Ovary (tissue), 9 donors: ENCODE measurements around the gene LRRC51. TPM values are rescaled to one million over a fixed set of nuclear protein-coding genes. Genes with fewer than 3 reads are reported as not detected.

Experiments used
- DNase-seq, 5 donors: peaks; one replicate each; pipeline ENCODE4 v3.0.0-alpha.2; 2019 to 2020
- H3K27ac ChIP-seq, 2 donors: fragments of 200-600 bp; one replicate each; pipeline versions ENCODE4 v1.5.1 to v1.8.0; 2019 to 2022
- H3K27me3 ChIP-seq: fragments of 200-600 bp; one replicate; pipeline ENCODE4 v1.8.0; 2022
- H3K36me3 ChIP-seq: fragments of 200-600 bp; sonication (generic); one replicate; pipeline ENCODE4 v1.5.1; 2019
- H3K4me1 ChIP-seq: one replicate; pipeline ENCODE4 v1.8.1; 2013; ENCODE audit warnings: mild to moderate bottlenecking, moderate library complexity; ENCODE audit not compliant: insufficient read depth
- H3K4me3 ChIP-seq: fragments of 200-600 bp; sonication (generic); one replicate; pipeline ENCODE4 v1.5.1; 2017
- H3K9me3 ChIP-seq, 2 donors: fragments of 200-600 bp in 1 of 2; sonication (generic) in 1 of 2; one replicate each; pipeline versions ENCODE4 v1.5.1 to v1.8.1; 2013 to 2019; ENCODE audit warnings: mild to moderate bottlenecking in 1 of 2, moderate library complexity in 1 of 2
- EP300 ChIP-seq: sonication (generic); formaldehyde crosslinking; IDR thresholded peaks from one replicate; pipeline ENCODE4 v1.6.1; 2017; ENCODE audit warnings: antibody characterized with exemption
- POLR2A ChIP-seq: fragments of 450-650 bp; IDR thresholded peaks from one replicate; pipeline ENCODE4 v1.6.1; 2017; ENCODE audit warnings: antibody characterized with exemption, mild to moderate bottlenecking, moderate library complexity
- WGBS, 3 donors: extraction: QIAGEN DNeasy Blood & Tissue Kit in 1 of 3; methylation state at CpG; one replicate each; pipeline versions ENCODE4 v1.1.5 to v1.1.7; 2013 to 2017; 5-methylcytosine and 5-hydroxymethylcytosine counted together
- intact Hi-C, 4 donors: fragments of 100-400 bp; cut with DNase I; formaldehyde crosslinking; loops; one replicate each; pipeline versions ENCODE4 v1.11.0 to v1.15.1; 2022 to 2023
- polyA plus RNA-seq, 2 donors: library from polyadenylated mRNA; stranded (reverse); fragments of 200-250 nt in 1 of 2; fragments of 350-450 nt in 1 of 2; fragmentation: Illumina TruSeq in 1 of 2; extraction: RNeasy Lipid Tissue Mini Kit (QIAGEN cat#74804) in 1 of 2; gene quantifications; one replicate each; pipeline ENCODE4 v1.2.3, GENCODE V29; 2013 to 2014
- total RNA-seq, 7 donors: library from RNA; depleted of rRNA in 2 of 7; stranded (reverse); fragments of >200 nt in 2 of 7; fragmentation: NEBNext Ultra II Directional in 3 of 7; extraction: Animal tissue kit (Norgen Biotek cat#: 25700) in 3 of 7; gene quantifications; one replicate each; pipeline versions ENCODE4 v1.1.0 to v1.2.4, GENCODE V29; 2016 to 2023
- TF ChIP-seq, protein P1 (sequence below), 3 donors: fragments of 450-650 bp in 2 of 3; fragments of 200-600 bp in 1 of 3; IDR thresholded peaks; one replicate each; pipeline versions ENCODE4 v1.5.1 to v1.8.0; 2016 to 2022; ENCODE audit warnings: antibody characterized with exemption in 3 of 3, mild to moderate bottlenecking in 1 of 3
- donor health status: DM: no; HTN: no; CAD: no; lungs with moderate emphysema.
- donor health status: DM: no; HTN: no; CAD: no.
- donor health status: Bipolar disorder and iron deficiency.
- donor health status: DM: yes; HTN: yes; CAD: no.
- donor health status: DM: no; HTN: no; CAD: no.
- donor health status: DM: yes; HTN: yes; CAD: no.

LRRC51 gene
- total and polyA plus RNA-seq, 9 donors = 7.2 to 21.0 (median 9.6) TPM

DNA sequence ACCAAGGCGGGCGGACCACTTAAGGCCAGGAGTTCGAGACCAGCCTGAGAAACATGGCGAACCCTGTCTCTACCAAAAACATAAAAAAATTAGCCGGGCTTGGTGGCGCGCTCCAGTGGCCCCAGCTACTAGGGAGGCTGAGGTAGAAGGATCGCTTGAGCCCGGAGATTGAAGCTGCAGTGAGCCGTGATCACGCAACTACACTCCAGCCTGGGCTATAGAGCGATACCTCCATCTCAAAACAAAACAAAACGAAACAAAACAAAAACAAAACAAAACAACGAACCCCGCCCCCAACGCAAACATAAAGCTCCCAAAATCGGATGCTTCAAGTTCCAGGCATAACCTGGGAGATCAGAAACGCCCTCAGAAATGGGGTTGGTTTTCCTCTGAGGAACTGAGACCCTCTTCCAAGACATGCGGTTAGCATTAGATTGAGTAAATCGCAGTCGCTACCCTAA is 564 bp downstream of the LRRC51 start:
- intact Hi-C loops = loop anchor here in 1 of 4 donors (2.0 kb wide), 1 partner anchor 42 kb away; no protein-coding TSS in a partner anchor
- 49 to 66% (median 64%) methylated on average over 21 of the region's 21 CpGs for WGBS, 3 donors
- peak overlapping the region; percentile 51 for H3K4me3 ChIP-seq
- H3K36me3 ChIP-seq = no peaks in the 10 kb centered on the region
- peak overlapping the region; percentile 36 to 61 for H3K27ac ChIP-seq
- TF ChIP-seq, protein P1, sequence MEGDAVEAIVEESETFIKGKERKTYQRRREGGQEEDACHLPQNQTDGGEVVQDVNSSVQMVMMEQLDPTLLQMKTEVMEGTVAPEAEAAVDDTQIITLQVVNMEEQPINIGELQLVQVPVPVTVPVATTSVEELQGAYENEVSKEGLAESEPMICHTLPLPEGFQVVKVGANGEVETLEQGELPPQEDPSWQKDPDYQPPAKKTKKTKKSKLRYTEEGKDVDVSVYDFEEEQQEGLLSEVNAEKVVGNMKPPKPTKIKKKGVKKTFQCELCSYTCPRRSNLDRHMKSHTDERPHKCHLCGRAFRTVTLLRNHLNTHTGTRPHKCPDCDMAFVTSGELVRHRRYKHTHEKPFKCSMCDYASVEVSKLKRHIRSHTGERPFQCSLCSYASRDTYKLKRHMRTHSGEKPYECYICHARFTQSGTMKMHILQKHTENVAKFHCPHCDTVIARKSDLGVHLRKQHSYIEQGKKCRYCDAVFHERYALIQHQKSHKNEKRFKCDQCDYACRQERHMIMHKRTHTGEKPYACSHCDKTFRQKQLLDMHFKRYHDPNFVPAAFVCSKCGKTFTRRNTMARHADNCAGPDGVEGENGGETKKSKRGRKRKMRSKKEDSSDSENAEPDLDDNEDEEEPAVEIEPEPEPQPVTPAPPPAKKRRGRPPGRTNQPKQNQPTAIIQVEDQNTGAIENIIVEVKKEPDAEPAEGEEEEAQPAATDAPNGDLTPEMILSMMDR (IDR thresholded peaks at IDR 0.05) = no peak
- no peak for TF ChIP-seq POLR2A
- TF ChIP-seq EP300 = no peak
- no peak for DNase-seq
- H3K27me3 ChIP-seq = no peaks in the 10 kb centered on the region
- no peaks in the 10 kb centered on the region for H3K4me1 ChIP-seq
- no peaks in the 10 kb centered on the region for H3K9me3 ChIP-seq

DNA sequence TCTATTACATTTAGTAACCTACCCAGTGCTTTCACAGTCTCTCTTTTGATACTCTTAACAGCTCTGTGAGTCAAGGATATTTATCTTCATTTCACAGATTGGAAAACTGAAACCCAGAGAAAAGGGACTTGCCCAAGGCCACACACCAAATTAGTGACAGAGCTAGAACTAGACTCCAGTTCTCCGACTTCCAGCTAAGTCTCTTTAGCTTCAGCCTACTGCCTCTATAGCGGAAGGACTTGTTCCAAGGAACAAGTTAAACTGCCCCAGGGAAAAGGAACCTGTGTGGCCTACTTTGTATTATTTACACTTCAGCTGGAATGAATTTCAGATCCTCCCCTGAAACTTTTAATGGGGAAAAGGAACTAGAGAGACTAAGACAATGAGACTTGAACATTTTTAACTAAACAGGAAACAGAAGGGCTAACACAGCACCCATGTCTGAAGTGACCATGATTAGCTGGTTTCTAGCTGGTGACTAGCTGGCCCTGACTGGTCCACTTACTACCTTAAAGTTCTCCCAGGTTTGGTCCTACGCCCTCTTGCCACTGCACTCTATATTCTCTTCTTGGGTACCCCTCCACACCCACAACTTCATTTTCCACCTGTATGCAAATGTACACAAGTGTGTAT is 1.3 kb downstream of the LRRC51 start:
- 93 to 97% (median 95%) methylated on average over 3 of the region's 3 CpGs for WGBS, 3 donors
- no peaks in the 10 kb centered on the region for H3K36me3 ChIP-seq
- H3K27me3 ChIP-seq = no peaks in the 10 kb centered on the region
- H3K9me3 ChIP-seq = no peaks in the 10 kb centered on the region
- H3K4me1 ChIP-seq = no peaks in the 10 kb centered on the region
- H3K4me3 ChIP-seq = no peak overlapping the region
- no peak for TF ChIP-seq EP300
- TF ChIP-seq, protein P1 (IDR thresholded peaks at IDR 0.05) = no peak
- intact Hi-C loops = loop anchor here in 1 of 4 donors (2.0 kb wide), 1 partner anchor 43 kb away; no protein-coding TSS in a partner anchor
- H3K27ac ChIP-seq = no peak overlapping the region
- DNase-seq = no peak

GRCh38 chr11:72083414-72083813 is 2.8 kb downstream of the LRRC51 start:
- Histone ChIP-seq H3K27ac (no peak overlapping the region), H3K9me3 (no peaks in the 10 kb centered on the region), H3K27me3 (no peaks in the 10 kb centered on the region), H3K36me3 (no peaks in the 10 kb centered on the region), H3K4me1 (no peaks in the 10 kb centered on the region), H3K4me3 (no peak overlapping the region)
- WGBS, 3 donors = 77 to 87% (median 86%) methylated on average over 2 of the region's 2 CpGs
- intact Hi-C loops = no loop called here
- TF ChIP-seq EP300 = no peak
- TF ChIP-seq, protein P1 (IDR thresholded peaks at IDR 0.05) = no peak
- no peak for TF ChIP-seq POLR2A
- DNase-seq = no peak

GRCh38 chr11:72084076-72084475 is 3.4 kb downstream of the LRRC51 start:
- WGBS, 3 donors = 80 to 88% (median 84%) methylated on average over 4 of the region's 4 CpGs

More at GRCh38 chr11:72084076-72084475, 3.4 kb downstream of the LRRC51 start:
- no peak for DNase-seq
- Histone ChIP-seq H3K9me3 (no peaks in the 10 kb centered on the region), H3K27me3 (no peaks in the 10 kb centered on the region), H3K4me3 (no peak overlapping the region), H3K27ac (no peak overlapping the region), H3K36me3 (no peaks in the 10 kb centered on the region), H3K4me1 (no peaks in the 10 kb centered on the region)
- no peak for TF ChIP-seq EP300
- TF ChIP-seq, protein P1 (IDR thresholded peaks at IDR 0.05) = no peak
- TF ChIP-seq POLR2A = no peak
- intact Hi-C loops = no loop called here
